Measurements from ENCODE around the gene R3HDM2. TPM values are rescaled to one million over a fixed set of nuclear protein-coding genes. Genes with fewer than 3 reads are reported as not detected.
"Not testable (repeated sequence)": the region's sequence is repeated elsewhere in the genome, so short reads cannot be mapped to it uniquely, and the experiment has no call there.

The R3HDM2 gene
- total and polyA plus RNA-seq, 4 donors, result 7.4 to 28.9 (median 15.1) TPM

- H3K9me3 ChIP-seq (ENCODE audit: control insufficient read depth in 4 of 4, low read length in 3 of 4), result no peaks in the 10 kb centered on the region
- TF ChIP-seq FOXA2 (IDR thresholded peaks at IDR 0.05) (no peak), ZBTB33 (IDR thresholded peaks at IDR 0.05) (no peak), GABPA (IDR thresholded peaks at IDR 0.05 in 1 of 2, conservative IDR thresholded peaks at IDR 0.05 in 1 of 2) (no peak), YY1 (IDR thresholded peaks at IDR 0.05) (no peak), HNF4G (IDR thresholded peaks at IDR 0.05) (no peak), FOXA1 (IDR thresholded peaks at IDR 0.05) (no peak), TAF1 (conservative IDR thresholded peaks at IDR 0.05) (no peak), EGR1 (IDR thresholded peaks at IDR 0.05; ENCODE audit: low read depth in 2 of 2) (no peak), CTCF (IDR thresholded peaks at IDR 0.05; ENCODE audit: low read depth, low read length, missing input control) (no peak)
- no peak overlapping the region for H3K4me3 ChIP-seq (ENCODE audit: low read depth in 1 of 3, low read length in 3 of 3)
- no peak for DNase-seq (ENCODE audit: low spot score)
- H3K4me1 ChIP-seq (ENCODE audit: control insufficient read depth in 4 of 4, insufficient read depth in 4 of 4, low read length in 3 of 4), result peaks cover 0 to 4% (median 3%) of the 10 kb centered on the region in 4 donors
- WGBS, result 91% methylated on average over 15 of the region's 15 CpGs
- H3K36me3 ChIP-seq (ENCODE audit: control insufficient read depth in 4 of 4, insufficient read depth in 3 of 4, low read depth in 1 of 4, low read length in 3 of 4), result peaks cover 2 to 44% (median 39%) of the 10 kb centered on the region in 4 donors
- H3K27ac ChIP-seq (ENCODE audit: low read depth in 1 of 2, low read length in 2 of 2), result peak overlapping the region; percentile 5 to 64
- no peaks in the 10 kb centered on the region for H3K27me3 ChIP-seq (ENCODE audit: control insufficient read depth in 4 of 4, insufficient read depth in 4 of 4, low read length in 3 of 4)
- H3K9ac ChIP-seq (ENCODE audit: low read depth in 1 of 2, low read length in 2 of 2), result no peak overlapping the region
Observed at GRCh38 chr12:57278465-57279381, 152.1 kb downstream of the R3HDM2 start.

- no peak overlapping the region for H3K27ac ChIP-seq (ENCODE audit: low read depth in 1 of 2, low read length in 2 of 2)
- no peaks in the 10 kb centered on the region for H3K27me3 ChIP-seq (ENCODE audit: control insufficient read depth in 4 of 4, insufficient read depth in 4 of 4, low read length in 3 of 4)
- no peak overlapping the region for H3K4me3 ChIP-seq (ENCODE audit: low read depth in 1 of 3, low read length in 3 of 3)
- no peak overlapping the region for H3K9ac ChIP-seq (ENCODE audit: low read depth in 1 of 2, low read length in 2 of 2)
- TF ChIP-seq YY1 (IDR thresholded peaks at IDR 0.05), result no peak
- TF ChIP-seq CTCF (IDR thresholded peaks at IDR 0.05; ENCODE audit: low read depth, low read length, missing input control), result peak; percentile 57
- no peak for TF ChIP-seq HNF4G (IDR thresholded peaks at IDR 0.05)
- TF ChIP-seq EGR1 (IDR thresholded peaks at IDR 0.05; ENCODE audit: low read depth in 2 of 2), result peak in 1 of 2 donors; percentile 13
- no peak for TF ChIP-seq FOXA2 (IDR thresholded peaks at IDR 0.05)
- peak; percentile 76 to 77 for TF ChIP-seq RAD21 (IDR thresholded peaks at IDR 0.05)
- no peak for TF ChIP-seq RXRA (IDR thresholded peaks at IDR 0.05)
- TF ChIP-seq ZBTB33 (IDR thresholded peaks at IDR 0.05), result no peak
- no peaks in the 10 kb centered on the region for H3K9me3 ChIP-seq (ENCODE audit: control insufficient read depth in 4 of 4, low read length in 3 of 4)
- no peak for DNase-seq (ENCODE audit: low spot score)
- H3K4me1 ChIP-seq (ENCODE audit: control insufficient read depth in 4 of 4, insufficient read depth in 4 of 4, low read length in 3 of 4), result peaks cover 0 to 4% (median 3%) of the 10 kb centered on the region in 4 donors
- peaks cover 6 to 40% (median 38%) of the 10 kb centered on the region in 4 donors for H3K36me3 ChIP-seq (ENCODE audit: control insufficient read depth in 4 of 4, insufficient read depth in 3 of 4, low read depth in 1 of 4, low read length in 3 of 4)
- 49% methylated on average over 4 of the region's 4 CpGs for whole genome bisulfite sequencing
Observed at GRCh38 chr12:57276935-57277563, 153.8 kb downstream of the R3HDM2 start.

GRCh38 chr12:57276233-57276632 lies 154.6 kb downstream of the R3HDM2 start:
- not testable (repeated sequence) for H3K27me3 ChIP-seq (ENCODE audit: control insufficient read depth in 4 of 4, insufficient read depth in 4 of 4, low read length in 3 of 4); H3K27ac ChIP-seq (ENCODE audit: low read depth in 1 of 2, low read length in 2 of 2); H3K4me3 ChIP-seq (ENCODE audit: low read depth in 1 of 3, low read length in 3 of 3); H3K9ac ChIP-seq (ENCODE audit: low read depth in 1 of 2, low read length in 2 of 2); DNase-seq (ENCODE audit: low spot score); H3K4me1 ChIP-seq (ENCODE audit: control insufficient read depth in 4 of 4, insufficient read depth in 4 of 4, low read length in 3 of 4); H3K9me3 ChIP-seq (ENCODE audit: control insufficient read depth in 4 of 4, low read length in 3 of 4)
- peaks cover 4 to 41% (median 39%) of the 10 kb centered on the region in 4 donors for H3K36me3 ChIP-seq (ENCODE audit: control insufficient read depth in 4 of 4, insufficient read depth in 3 of 4, low read depth in 1 of 4, low read length in 3 of 4)
- 93% methylated on average over 6 of the region's 6 CpGs for WGBS

Measured in liver (tissue), 9 donors.